Nephron (organoid): Measurements from ENCODE around the gene CCDC63.

Experiments used
- H3K27ac Mint-ChIP-seq, 3 experiments: 2 replicates each; pipeline ENCODE4 v1.8.0; 2020; ENCODE audit warnings: mixed read lengths in 3 of 3, mild to moderate bottlenecking in 2 of 3, moderate library complexity in 1 of 3
- H3K27me3 Mint-ChIP-seq: 2 replicates; pipeline ENCODE4 v1.8.0; 2021; ENCODE audit warnings: low read depth, mild to moderate bottlenecking, moderate library complexity, mixed read lengths
- H3K36me3 Mint-ChIP-seq: 2 replicates; pipeline ENCODE4 v1.8.0; 2020; ENCODE audit warnings: low read depth, mixed read lengths
- H3K4me1 Mint-ChIP-seq: 2 replicates; pipeline ENCODE4 v1.8.0; 2020; ENCODE audit warnings: mixed read lengths
- H3K4me3 Mint-ChIP-seq, 3 experiments: 2 replicates each; pipeline ENCODE4 v1.8.0; 2020; ENCODE audit warnings: mild to moderate bottlenecking in 3 of 3, mixed read lengths in 3 of 3, moderate library complexity in 2 of 3
- H3K9me3 Mint-ChIP-seq: 2 replicates; pipeline ENCODE4 v1.8.0; 2020; ENCODE audit warnings: mixed read lengths
- TF ChIP-seq, protein P1 (sequence below), 3 experiments: fragments of 200-600 bp; sonication (generic); IDR thresholded peaks; one replicate each; pipeline ENCODE4 v1.5.0; 2021; ENCODE audit warnings: antibody characterized with exemption in 3 of 3; ENCODE audit not compliant: unreplicated experiment in 3 of 3

The CCDC63 gene

DNA sequence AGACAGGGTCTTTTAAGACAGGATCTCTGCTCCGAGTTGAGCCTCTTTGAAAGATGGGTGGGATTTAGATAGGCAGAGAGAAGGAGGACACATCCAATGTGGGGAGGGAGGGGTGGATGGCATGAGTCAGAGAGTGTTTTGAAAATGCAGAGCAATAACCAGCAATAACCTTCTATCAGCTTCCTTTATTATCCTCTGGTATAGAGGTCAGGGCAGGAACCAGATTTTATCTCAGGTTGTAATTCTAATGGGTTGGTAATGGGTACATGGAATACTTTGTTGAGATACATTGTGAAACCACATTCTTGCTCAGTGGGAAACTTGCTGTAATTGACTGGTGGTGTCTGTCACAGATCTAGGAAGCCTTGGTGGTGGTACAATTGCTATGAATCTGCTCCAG, 37.6 kb upstream of the CCDC63 start:
- Mint-ChIP-seq H3K36me3 (no peaks in the 10 kb centered on the region), H3K27ac (no peak overlapping the region), H3K4me1 (peaks cover 11% of the 10 kb centered on the region), H3K9me3 (peaks cover 9% of the 10 kb centered on the region), H3K27me3 (peaks cover 7% of the 10 kb centered on the region), H3K4me3 (no peak overlapping the region)
- TF ChIP-seq, protein P1, sequence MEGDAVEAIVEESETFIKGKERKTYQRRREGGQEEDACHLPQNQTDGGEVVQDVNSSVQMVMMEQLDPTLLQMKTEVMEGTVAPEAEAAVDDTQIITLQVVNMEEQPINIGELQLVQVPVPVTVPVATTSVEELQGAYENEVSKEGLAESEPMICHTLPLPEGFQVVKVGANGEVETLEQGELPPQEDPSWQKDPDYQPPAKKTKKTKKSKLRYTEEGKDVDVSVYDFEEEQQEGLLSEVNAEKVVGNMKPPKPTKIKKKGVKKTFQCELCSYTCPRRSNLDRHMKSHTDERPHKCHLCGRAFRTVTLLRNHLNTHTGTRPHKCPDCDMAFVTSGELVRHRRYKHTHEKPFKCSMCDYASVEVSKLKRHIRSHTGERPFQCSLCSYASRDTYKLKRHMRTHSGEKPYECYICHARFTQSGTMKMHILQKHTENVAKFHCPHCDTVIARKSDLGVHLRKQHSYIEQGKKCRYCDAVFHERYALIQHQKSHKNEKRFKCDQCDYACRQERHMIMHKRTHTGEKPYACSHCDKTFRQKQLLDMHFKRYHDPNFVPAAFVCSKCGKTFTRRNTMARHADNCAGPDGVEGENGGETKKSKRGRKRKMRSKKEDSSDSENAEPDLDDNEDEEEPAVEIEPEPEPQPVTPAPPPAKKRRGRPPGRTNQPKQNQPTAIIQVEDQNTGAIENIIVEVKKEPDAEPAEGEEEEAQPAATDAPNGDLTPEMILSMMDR (IDR thresholded peaks at IDR 0.05; ENCODE audit: unreplicated experiment in 3 of 3): no peak

DNA sequence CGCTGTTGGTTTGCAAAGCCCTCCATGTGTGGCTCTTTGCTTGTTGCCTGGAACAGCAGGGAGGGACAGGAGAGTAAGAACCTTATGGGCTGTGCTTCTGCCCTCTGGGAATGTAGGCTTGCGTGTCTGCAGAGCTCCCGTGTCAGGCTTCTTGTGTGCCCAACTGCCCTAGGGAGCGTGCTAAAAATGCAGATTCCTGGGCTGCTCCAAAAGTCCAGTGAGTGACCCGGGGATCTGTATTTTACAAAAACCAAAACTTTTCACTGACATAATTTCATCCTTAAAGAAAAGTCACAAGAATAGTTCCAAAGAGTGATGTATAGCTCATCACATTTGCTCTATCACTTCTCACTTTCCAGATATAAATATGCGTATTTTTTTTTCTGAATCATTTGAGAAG, 34.8 kb upstream of the CCDC63 start:
- no peaks in the 10 kb centered on the region for H3K36me3 Mint-ChIP-seq
- TF ChIP-seq, protein P1 (IDR thresholded peaks at IDR 0.05; ENCODE audit: unreplicated experiment in 3 of 3): no peak
- peaks cover 11% of the 10 kb centered on the region for H3K4me1 Mint-ChIP-seq
- no peaks in the 10 kb centered on the region for H3K9me3 Mint-ChIP-seq
- H3K27me3 Mint-ChIP-seq: peaks cover 16% of the 10 kb centered on the region
- no peak overlapping the region for H3K27ac Mint-ChIP-seq
- H3K4me3 Mint-ChIP-seq: no peak overlapping the region

DNA sequence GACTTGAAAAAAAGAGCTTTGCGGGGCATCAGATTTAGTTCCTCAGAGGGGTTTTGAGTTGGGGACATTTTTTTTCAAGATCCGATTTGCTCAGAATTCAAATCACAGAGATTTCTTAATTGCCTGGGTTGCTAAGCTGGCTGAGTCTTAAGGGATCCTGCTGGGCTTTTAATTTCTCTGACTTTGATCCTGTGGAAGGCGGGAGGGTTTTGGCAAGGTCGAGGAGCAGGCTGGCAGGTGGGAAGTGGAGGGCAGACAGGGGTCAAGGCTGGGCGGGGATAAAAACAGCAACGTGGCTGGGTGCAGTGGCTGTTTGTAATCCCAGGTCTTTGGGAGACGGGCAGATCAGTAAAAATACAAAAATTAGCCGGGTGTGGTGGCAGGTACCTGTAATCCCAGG, 33.5 kb upstream of the CCDC63 start:
- Mint-ChIP-seq H3K36me3 (no peaks in the 10 kb centered on the region), H3K27me3 (peaks cover 17% of the 10 kb centered on the region)

DNA sequence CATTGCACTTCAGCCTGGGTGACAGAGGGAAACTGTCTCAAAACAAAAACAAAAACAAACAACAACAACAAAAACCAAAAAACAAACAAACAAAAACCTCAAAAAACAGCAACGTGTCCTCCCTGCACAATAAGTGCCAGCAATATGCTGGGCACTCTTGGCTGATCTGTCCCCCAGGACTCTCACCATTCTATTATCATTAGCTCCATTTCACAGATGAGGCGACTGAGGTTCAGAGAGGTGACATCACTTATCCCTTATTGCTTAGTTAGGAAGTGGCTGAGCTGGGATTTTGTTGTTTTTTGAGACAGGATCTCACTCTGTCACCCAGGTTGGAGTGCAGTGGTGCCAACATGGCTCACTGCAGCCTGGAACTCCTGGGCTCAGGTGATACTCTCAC, 33.0 kb upstream of the CCDC63 start:
- H3K4me1 Mint-ChIP-seq: peaks cover 11% of the 10 kb centered on the region
- no peaks in the 10 kb centered on the region for H3K9me3 Mint-ChIP-seq
- H3K27ac Mint-ChIP-seq: no peak overlapping the region
- H3K27me3 Mint-ChIP-seq: peaks cover 19% of the 10 kb centered on the region
- TF ChIP-seq, protein P1 (IDR thresholded peaks at IDR 0.05; ENCODE audit: unreplicated experiment in 3 of 3): no peak
- H3K4me3 Mint-ChIP-seq: no peak overlapping the region
- H3K36me3 Mint-ChIP-seq: no peaks in the 10 kb centered on the region

More for the DNA sequence above, 33.5 kb upstream of the CCDC63 start:
- H3K27ac Mint-ChIP-seq: no peak overlapping the region
- TF ChIP-seq, protein P1 (IDR thresholded peaks at IDR 0.05; ENCODE audit: unreplicated experiment in 3 of 3): no peak
- no peak overlapping the region for H3K4me3 Mint-ChIP-seq
- H3K4me1 Mint-ChIP-seq: peaks cover 11% of the 10 kb centered on the region
- H3K9me3 Mint-ChIP-seq: no peaks in the 10 kb centered on the region

DNA sequence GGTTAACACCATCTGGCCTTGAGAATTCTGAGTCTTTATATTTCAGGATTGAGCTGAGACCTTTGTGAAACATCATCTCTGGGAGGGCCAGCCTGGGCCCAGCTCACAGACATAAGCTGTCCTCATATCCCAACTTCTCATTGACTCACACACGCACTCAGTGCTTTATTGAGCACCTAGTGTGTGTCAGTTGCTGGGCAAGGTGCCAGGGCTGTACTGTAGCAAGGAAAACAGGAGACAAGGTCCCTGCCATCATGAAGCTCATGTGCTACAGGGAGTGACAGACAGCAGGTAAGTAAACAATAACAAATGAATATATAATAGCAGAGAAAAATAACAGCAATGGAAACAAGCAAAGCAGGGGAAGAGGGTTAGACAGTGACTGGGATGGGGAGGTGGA, 30.5 kb upstream of the CCDC63 start:
- Mint-ChIP-seq H3K27me3 (peaks cover 19% of the 10 kb centered on the region), H3K36me3 (no peaks in the 10 kb centered on the region), H3K4me3 (no peak overlapping the region), H3K27ac (no peak overlapping the region), H3K9me3 (no peaks in the 10 kb centered on the region), H3K4me1 (peaks cover 11% of the 10 kb centered on the region)
- TF ChIP-seq, protein P1 (IDR thresholded peaks at IDR 0.05; ENCODE audit: unreplicated experiment in 3 of 3): no peak

DNA sequence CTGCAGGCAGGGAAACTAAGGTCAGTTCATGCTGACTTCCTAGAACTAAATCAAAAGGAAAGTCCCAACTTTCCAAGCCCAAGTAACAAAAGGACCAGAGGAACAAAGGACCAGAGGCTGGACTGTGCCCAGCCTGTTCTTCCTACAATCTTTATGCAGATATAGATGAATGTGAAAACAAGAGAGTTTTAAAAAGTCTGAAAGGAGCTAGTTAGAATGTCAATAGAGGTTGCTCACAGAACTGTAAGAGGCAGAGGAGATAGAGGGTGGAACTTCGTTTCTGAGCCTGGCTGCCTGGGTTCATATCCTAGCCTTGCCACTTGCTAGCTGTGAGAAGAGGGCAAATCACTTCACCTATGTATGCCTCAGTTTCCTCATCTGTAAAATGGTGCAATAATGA, 30.0 kb upstream of the CCDC63 start:
- H3K9me3 Mint-ChIP-seq: no peaks in the 10 kb centered on the region
- peaks cover 19% of the 10 kb centered on the region for H3K27me3 Mint-ChIP-seq
- H3K36me3 Mint-ChIP-seq: no peaks in the 10 kb centered on the region
- TF ChIP-seq, protein P1 (IDR thresholded peaks at IDR 0.05; ENCODE audit: unreplicated experiment in 3 of 3): no peak
- no peak overlapping the region for H3K27ac Mint-ChIP-seq
- H3K4me3 Mint-ChIP-seq: no peak overlapping the region
- peaks cover 7% of the 10 kb centered on the region for H3K4me1 Mint-ChIP-seq
